H9 (cell line): Measurements from ENCODE around the gene MYCBP2. TPM values are rescaled to one million over a fixed set of nuclear protein-coding genes. Genes with fewer than 3 reads are reported as not detected.

Source experiments
- DNase-seq: peaks from one replicate; pipeline ENCODE4 v3.0.0-alpha.2; 2017
- H2AFZ ChIP-seq: one replicate; pipeline ENCODE4 v1.6.1; 2013; ENCODE audit warnings: mild to moderate bottlenecking, low read length, control low read depth, moderate library complexity
- H2AK5ac ChIP-seq: 2 replicates; pipeline ENCODE4 v1.6.1; 2013; ENCODE audit warnings: low read length, control low read depth, mixed read lengths; ENCODE audit not compliant: insufficient read length
- H2BK120ac ChIP-seq: one replicate; pipeline ENCODE4 v1.6.1; 2013; ENCODE audit warnings: low read depth, mild to moderate bottlenecking, low read length, control low read depth, inconsistent platforms; ENCODE audit not compliant: poor library complexity, severe bottlenecking
- H2BK12ac ChIP-seq: 2 replicates; pipeline ENCODE4 v1.6.1; 2013; ENCODE audit warnings: low read length, control low read depth, mixed read lengths, low read depth; ENCODE audit not compliant: insufficient read length
- H2BK15ac ChIP-seq: 2 replicates; pipeline ENCODE4 v1.6.1; 2013; ENCODE audit warnings: low read depth, low read length, control low read depth
- H2BK20ac ChIP-seq: one replicate; pipeline ENCODE4 v1.6.1; 2013; ENCODE audit warnings: low read depth, mild to moderate bottlenecking, low read length, control low read depth, inconsistent platforms; ENCODE audit not compliant: poor library complexity, severe bottlenecking
- H2BK5ac ChIP-seq: 2 replicates; pipeline ENCODE4 v1.6.1; 2013; ENCODE audit warnings: low read length, control low read depth, mixed read lengths; ENCODE audit not compliant: insufficient read length
- H3K14ac ChIP-seq: 2 replicates; pipeline ENCODE4 v1.6.1; 2013; ENCODE audit warnings: low read length, control low read depth; ENCODE audit not compliant: insufficient read depth
- H3K18ac ChIP-seq: 2 replicates; pipeline ENCODE4 v1.6.1; 2013; ENCODE audit warnings: low read depth, mild to moderate bottlenecking, mixed read lengths, low read length, control low read depth; ENCODE audit not compliant: insufficient read length
- H3K23ac ChIP-seq: 2 replicates; pipeline ENCODE4 v1.6.1; 2013; ENCODE audit warnings: low read length, control low read depth, mixed read lengths, low read depth; ENCODE audit not compliant: insufficient read length
- H3K23me2 ChIP-seq: 2 replicates; pipeline ENCODE4 v1.6.1; 2013; ENCODE audit warnings: low read depth, mild to moderate bottlenecking, mixed read lengths, low read length, control low read depth; ENCODE audit not compliant: insufficient read length, poor library complexity, severe bottlenecking
- H3K27ac ChIP-seq: 2 replicates; pipeline ENCODE4 v1.5.1; 2013; ENCODE audit warnings: low read length, control low read depth, mixed read lengths, low read depth; ENCODE audit not compliant: insufficient read length
- H3K27me3 ChIP-seq: 2 replicates; pipeline ENCODE4 v1.6.1; 2013; ENCODE audit warnings: low read length, control low read depth, inconsistent platforms; ENCODE audit not compliant: insufficient read depth
- H3K4ac ChIP-seq: 2 replicates; pipeline ENCODE4 v1.6.1; 2013; ENCODE audit warnings: low read depth, mild to moderate bottlenecking, control low read depth, inconsistent platforms, low read length, moderate library complexity
- H3K4me1 ChIP-seq: 2 replicates; pipeline ENCODE4 v1.6.1; 2013; ENCODE audit warnings: low read length, control low read depth, inconsistent platforms; ENCODE audit not compliant: insufficient read depth
- H3K4me2 ChIP-seq: 2 replicates; pipeline ENCODE4 v1.6.1; 2013; ENCODE audit warnings: low read length, control low read depth, mixed read lengths; ENCODE audit not compliant: insufficient read length, insufficient read depth
- H3K56ac ChIP-seq: 2 replicates; pipeline ENCODE4 v1.6.1; 2013; ENCODE audit warnings: low read depth, mild to moderate bottlenecking, mixed read lengths, low read length, control low read depth; ENCODE audit not compliant: insufficient read length
- H3K79me1 ChIP-seq: 2 replicates; pipeline ENCODE4 v1.6.1; 2013; ENCODE audit warnings: low read depth, mild to moderate bottlenecking, moderate library complexity, low read length, control low read depth, inconsistent platforms; ENCODE audit not compliant: insufficient read depth, poor library complexity, severe bottlenecking
- H3K79me2 ChIP-seq: 2 replicates; pipeline ENCODE4 v1.6.1; 2013; ENCODE audit warnings: low read length, control low read depth, inconsistent platforms; ENCODE audit not compliant: insufficient read depth
- H3K9ac ChIP-seq: 2 replicates; pipeline ENCODE4 v1.6.1; 2013; ENCODE audit warnings: low read length, control low read depth, mixed read lengths; ENCODE audit not compliant: insufficient read length; ENCODE audit errors: extremely low read depth
- H3K9me3 ChIP-seq: one replicate; pipeline ENCODE4 v1.6.1; 2013; ENCODE audit warnings: low read depth, low read length, inconsistent platforms; ENCODE audit not compliant: control insufficient read depth
- H3T11ph ChIP-seq: one replicate; pipeline ENCODE4 v1.6.1; 2013; ENCODE audit warnings: mild to moderate bottlenecking, low read length, control low read depth, inconsistent platforms
- H4K20me1 ChIP-seq: one replicate; pipeline ENCODE4 v1.6.1; 2013; ENCODE audit not compliant: control insufficient read depth, insufficient read length, insufficient read depth
- H4K5ac ChIP-seq: 2 replicates; pipeline ENCODE4 v1.6.1; 2013; ENCODE audit warnings: low read depth, mild to moderate bottlenecking, mixed read lengths, low read length, control low read depth; ENCODE audit not compliant: insufficient read length
- H4K8ac ChIP-seq: replicated peaks from 2 replicates; pipeline ENCODE4 v1.6.1; 2013; ENCODE audit warnings: low read length, control low read depth, mixed read lengths, low read depth; ENCODE audit not compliant: insufficient read length
- H4K91ac ChIP-seq: 2 replicates; pipeline ENCODE4 v1.6.1; 2013; ENCODE audit warnings: low read depth, mild to moderate bottlenecking, moderate library complexity, mixed read lengths, low read length, control low read depth; ENCODE audit not compliant: insufficient read length
- H3K27ac Mint-ChIP-seq, 3 experiments: 2 replicates in 2 of 3; 3 replicates in 1 of 3; pipeline ENCODE4 v1.8.0; 2020 to 2021; ENCODE audit warnings: mixed read lengths in 3 of 3, mild to moderate bottlenecking in 1 of 3, moderate library complexity in 1 of 3
- H3K27me3 Mint-ChIP-seq: 2 replicates; pipeline ENCODE4 v1.8.0; 2021; ENCODE audit warnings: low read depth, mild to moderate bottlenecking, moderate library complexity, mixed read lengths
- H3K36me3 Mint-ChIP-seq, 3 experiments: 2 replicates in 2 of 3; 3 replicates in 1 of 3; pipeline ENCODE4 v1.8.0; 2020 to 2021; ENCODE audit warnings: low read depth in 3 of 3, mixed read lengths in 3 of 3; ENCODE audit not compliant: insufficient read depth in 1 of 3
- H3K4me1 Mint-ChIP-seq, 2 experiments: 2 replicates each; pipeline ENCODE4 v1.8.0; 2020; ENCODE audit warnings: mixed read lengths in 2 of 2
- H3K4me3 Mint-ChIP-seq, 2 experiments: 2 replicates in 1 of 2; 3 replicates in 1 of 2; pipeline ENCODE4 v1.8.0; 2020 to 2021; ENCODE audit warnings: mild to moderate bottlenecking in 2 of 2, mixed read lengths in 2 of 2, moderate library complexity in 1 of 2
- H3K9me3 Mint-ChIP-seq, 2 experiments: 2 replicates in 1 of 2; 3 replicates in 1 of 2; pipeline ENCODE4 v1.8.0; 2020; ENCODE audit warnings: mild to moderate bottlenecking in 2 of 2, mixed read lengths in 2 of 2, moderate library complexity in 1 of 2
- CTCF ChIP-seq: fragments of 200-600 bp; sonication (generic); conservative IDR thresholded peaks from 3 replicates; pipeline ENCODE4 v1.8.0; 2021; ENCODE audit warnings: antibody characterized with exemption, mild to moderate bottlenecking
- WGBS: extraction: QIAGEN DNeasy Blood & Tissue Kit; methylation state at CpG from one replicate; pipeline ENCODE4 v1.1.7; 2013; ENCODE audit warnings: missing lambda C conversion rate, low lambda C conversion rate, mixed read lengths; ENCODE audit not compliant: insufficient read length; ENCODE audit errors: extremely low coverage; 5-methylcytosine and 5-hydroxymethylcytosine counted together
- total RNA-seq: library from RNA; stranded (reverse); gene quantifications from 2 replicates; pipeline ENCODE4 v1.2.1, GENCODE V29; 2021

The MYCBP2 gene
- total RNA-seq, 1 experiment from 2014 or later = 32.0 TPM

GRCh38 chr13:77040835-77041234, 286.1 kb downstream of the MYCBP2 start:
- H3K14ac ChIP-seq = no peak overlapping the region
- peaks cover 0 to 6% (median 5%) of the 10 kb centered on the region in 3 experiments; a peak in 3 of 7 replicates for H3K36me3 Mint-ChIP-seq
- no peaks in the 10 kb centered on the region for H3K23me2 ChIP-seq
- no peaks in the 10 kb centered on the region for H3K27me3 Mint-ChIP-seq
- H2BK5ac ChIP-seq = no peak overlapping the region
- H3K4me3 Mint-ChIP-seq = no peak overlapping the region
- H3K27me3 ChIP-seq = no peaks in the 10 kb centered on the region
- H3K4me1 ChIP-seq = no peaks in the 10 kb centered on the region
- no peak overlapping the region for H3K56ac ChIP-seq
- no peak overlapping the region for H2BK15ac ChIP-seq
- no peaks in the 10 kb centered on the region for H4K20me1 ChIP-seq
- H3K4me1 Mint-ChIP-seq = no peaks in the 10 kb centered on the region
- H3K4ac ChIP-seq = no peak overlapping the region
- H3K9me3 ChIP-seq = no peaks in the 10 kb centered on the region
- no peak overlapping the region for H3K27ac ChIP-seq
- no peaks in the 10 kb centered on the region for H3K79me2 ChIP-seq
- no peak overlapping the region for H4K91ac ChIP-seq
- no peaks in the 10 kb centered on the region; a peak in 1 of 5 replicates for H3K9me3 Mint-ChIP-seq
- no peak overlapping the region for H2AFZ ChIP-seq
- no peak overlapping the region for H3T11ph ChIP-seq
- DNase-seq = no peak
- no peak overlapping the region for H3K18ac ChIP-seq
- no peak overlapping the region for H3K4me2 ChIP-seq
- H4K8ac ChIP-seq = no peak overlapping the region
- H2BK12ac ChIP-seq = no peak overlapping the region
- H4K5ac ChIP-seq = no peak overlapping the region
- TF ChIP-seq CTCF = no peak
- no peak overlapping the region for H2AK5ac ChIP-seq
- no peak overlapping the region for H3K9ac ChIP-seq
- no peak overlapping the region for H2BK20ac ChIP-seq
- no peak overlapping the region for H3K23ac ChIP-seq
- peak overlapping the region in 1 of 3 experiments; percentile 79; a peak in 1 of 7 replicates for H3K27ac Mint-ChIP-seq
- H2BK120ac ChIP-seq = no peak overlapping the region
- no CpG with 5 or more reads among the region's 9 CpGs for WGBS
- no peaks in the 10 kb centered on the region for H3K79me1 ChIP-seq
